OCI-LY3 (cell line): ENCODE data around the gene PPP4R2.

Experiments
- EZH2phosphoT487 ChIP-seq: fragments of 200-600 bp; shearing (Covaris generic); IDR thresholded peaks from 2 replicates; pipeline ENCODE4 v1.6.1; 2018; ENCODE audit warnings: antibody characterized with exemption, mixed run types, low read depth
- TF ChIP-seq, protein P1 (sequence below): fragments of 200-600, 300-600 bp; sonication (generic); IDR thresholded peaks from 2 replicates; pipeline ENCODE4 v1.5.1; 2014; ENCODE audit warnings: antibody characterized with exemption, low read length, low read depth

DNA sequence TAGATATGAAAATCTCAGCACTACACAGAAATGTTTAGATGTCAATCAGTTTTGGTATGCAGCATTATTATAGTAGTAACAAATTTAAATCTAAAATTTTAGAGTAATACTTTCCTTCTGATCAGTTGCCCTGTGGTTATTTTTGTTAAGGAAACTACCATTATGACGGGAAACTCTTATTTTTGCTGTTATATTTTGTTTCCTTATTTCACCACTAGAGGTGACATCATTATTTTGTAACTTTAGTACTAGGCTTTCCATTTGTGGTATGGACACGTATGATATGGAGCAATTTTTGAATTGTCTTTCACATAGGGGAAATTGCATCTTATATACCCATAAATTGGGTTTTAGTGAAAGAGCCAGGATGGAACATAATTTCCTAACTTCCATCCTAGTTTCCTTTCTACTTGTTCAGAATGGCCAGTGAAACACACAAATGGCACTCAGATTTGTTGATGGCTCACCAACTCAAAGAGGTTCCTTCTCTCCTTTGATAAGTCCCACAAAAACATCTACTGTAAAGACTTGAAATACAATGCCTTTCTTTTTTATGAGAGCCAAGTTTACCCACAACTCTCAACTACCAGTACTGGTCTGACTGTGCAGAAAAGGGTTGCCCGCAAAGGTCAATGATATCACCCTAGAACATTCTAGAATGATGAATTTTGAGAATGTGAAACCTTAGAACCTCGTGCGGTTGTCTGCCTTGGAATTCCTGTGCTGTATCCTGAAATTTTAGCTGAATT lies 19.4 kb upstream of the PPP4R2 start:
- TF ChIP-seq, protein P1, sequence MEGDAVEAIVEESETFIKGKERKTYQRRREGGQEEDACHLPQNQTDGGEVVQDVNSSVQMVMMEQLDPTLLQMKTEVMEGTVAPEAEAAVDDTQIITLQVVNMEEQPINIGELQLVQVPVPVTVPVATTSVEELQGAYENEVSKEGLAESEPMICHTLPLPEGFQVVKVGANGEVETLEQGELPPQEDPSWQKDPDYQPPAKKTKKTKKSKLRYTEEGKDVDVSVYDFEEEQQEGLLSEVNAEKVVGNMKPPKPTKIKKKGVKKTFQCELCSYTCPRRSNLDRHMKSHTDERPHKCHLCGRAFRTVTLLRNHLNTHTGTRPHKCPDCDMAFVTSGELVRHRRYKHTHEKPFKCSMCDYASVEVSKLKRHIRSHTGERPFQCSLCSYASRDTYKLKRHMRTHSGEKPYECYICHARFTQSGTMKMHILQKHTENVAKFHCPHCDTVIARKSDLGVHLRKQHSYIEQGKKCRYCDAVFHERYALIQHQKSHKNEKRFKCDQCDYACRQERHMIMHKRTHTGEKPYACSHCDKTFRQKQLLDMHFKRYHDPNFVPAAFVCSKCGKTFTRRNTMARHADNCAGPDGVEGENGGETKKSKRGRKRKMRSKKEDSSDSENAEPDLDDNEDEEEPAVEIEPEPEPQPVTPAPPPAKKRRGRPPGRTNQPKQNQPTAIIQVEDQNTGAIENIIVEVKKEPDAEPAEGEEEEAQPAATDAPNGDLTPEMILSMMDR = peak; percentile 45
- no peak for TF ChIP-seq EZH2phosphoT487
